Right lobe of liver (tissue), 6 donors: Measurements from ENCODE around the gene RBM10. TPM values are rescaled to one million over a fixed set of nuclear protein-coding genes. Genes with fewer than 3 reads are reported as not detected.

Source experiments
- ATAC-seq, 4 donors: fragments of 200-7000 bp; cut with Tn5 transposase; one replicate each; pipeline ENCODE4 v1.9.1; 2020; ENCODE audit warnings: mild to moderate bottlenecking in 4 of 4, moderate library complexity in 4 of 4
- DNase-seq, 3 donors: peaks; one replicate each; pipeline ENCODE4 v3.0.0-alpha.2; 2020
- H3K27ac ChIP-seq, 3 donors: fragments of 200-600 bp; one replicate each; pipeline ENCODE4 v1.8.0; 2022
- H3K27me3 ChIP-seq, 2 donors: fragments of 200-600 bp; one replicate each; pipeline ENCODE4 v1.8.0; 2022
- H3K36me3 ChIP-seq, 4 donors: fragments of 200-600 bp; sonication (generic) in 1 of 4; one replicate each; pipeline versions ENCODE4 v1.5.1 to v1.8.0; 2017 to 2022; ENCODE audit warnings: control low read depth in 1 of 4
- H3K4me1 ChIP-seq, 4 donors: fragments of 200-600 bp; sonication (generic) in 1 of 4; one replicate each; pipeline versions ENCODE4 v1.5.1 to v1.8.0; 2017 to 2022; ENCODE audit warnings: control low read depth in 1 of 4
- H3K4me3 ChIP-seq, 3 donors: fragments of 200-600 bp; one replicate each; pipeline ENCODE4 v1.8.0; 2022
- H3K9me3 ChIP-seq, 4 donors: fragments of 200-600 bp; sonication (generic) in 1 of 4; one replicate each; pipeline versions ENCODE4 v1.5.1 to v1.8.0; 2017 to 2022; ENCODE audit warnings: control low read depth in 1 of 4
- CTCF ChIP-seq, 4 donors: fragments of 200-600 bp in 3 of 4; fragments of 450-650 bp in 1 of 4; IDR thresholded peaks; one replicate each; pipeline versions ENCODE4 v1.5.1 to v1.8.0; 2016 to 2022; ENCODE audit warnings: antibody characterized with exemption in 4 of 4, mild to moderate bottlenecking in 2 of 4
- POLR2A ChIP-seq: fragments of 450-650 bp; IDR thresholded peaks from one replicate; pipeline ENCODE4 v1.6.1; 2017; ENCODE audit warnings: antibody characterized with exemption, mild to moderate bottlenecking
- WGBS: methylation state at CpG from one replicate; pipeline ENCODE4 v1.1.6; 2018; ENCODE audit warnings: low coverage, low lambda C conversion rate; ENCODE audit not compliant: insufficient coverage; ENCODE audit errors: missing lambda C conversion rate; 5-methylcytosine and 5-hydroxymethylcytosine counted together
- intact Hi-C, 2 donors: fragments of 100-400 bp; cut with DNase I; formaldehyde crosslinking; loops; one replicate each; pipeline versions ENCODE4 v1.11.2 to v1.14.1; 2022
- total RNA-seq, 6 experiments: library from RNA; depleted of rRNA in 2 of 6; stranded (reverse); fragments of >200 nt in 2 of 6; fragmentation: NEBNext Ultra II Directional in 3 of 6; extraction: Animal tissue kit (Norgen Biotek cat#: 25700) in 3 of 6; gene quantifications; one replicate each; pipeline versions ENCODE4 v1.1.0 to v1.2.4, GENCODE V29; 2016 to 2023
- donor health status: DM: no; HTN: yes; CAD: no.
- donor health status: DM: no; HTN: no; CAD: no.
- donor health status: DM: no; HTN: no; CAD: no.
- donor health status: DM: no; HTN: yes; CAD: no.
- donor health status: DM: no; HTN: yes; CAD: no.

The RBM10 gene
- total RNA-seq, 6 experiments from 2014 or later, result 12.5 to 20.8 (median 15.2) TPM

GRCh38 chrX:47206316-47206715, 61.3 kb downstream of the RBM10 start:
- TF ChIP-seq CTCF (IDR thresholded peaks at IDR 0.05) (no peak), POLR2A (no peak)
- Histone ChIP-seq H3K4me1 (no peaks in the 10 kb centered on the region), H3K9me3 (no peaks in the 10 kb centered on the region), H3K27me3 (no peaks in the 10 kb centered on the region), H3K4me3 (no peak overlapping the region), H3K27ac (no peak overlapping the region), H3K36me3 (peaks cover 3 to 94% (median 45%) of the 10 kb centered on the region in 4 donors)
- intact Hi-C loops, result no loop called here
- 92% methylated on average over 2 of the region's 3 CpGs for WGBS
- DNase-seq (no peak), ATAC-seq (no peak)

- H3K36me3 ChIP-seq, result peaks cover 4 to 93% (median 40%) of the 10 kb centered on the region in 4 donors
- DNase-seq (no peak), ATAC-seq (no peak)
- no peak for TF ChIP-seq POLR2A
- no peaks in the 10 kb centered on the region for H3K4me1 ChIP-seq
- H3K27ac ChIP-seq, result no peak overlapping the region
- WGBS, result 74% methylated on average over 5 of the region's 12 CpGs
- no peaks in the 10 kb centered on the region for H3K9me3 ChIP-seq
- intact Hi-C loops, result no loop called here
- no peaks in the 10 kb centered on the region for H3K27me3 ChIP-seq
- H3K4me3 ChIP-seq, result no peak overlapping the region
Observed at GRCh38 chrX:47208108-47208507, 63.1 kb downstream of the RBM10 start.

- H3K4me1 ChIP-seq, result no peaks in the 10 kb centered on the region
- no peaks in the 10 kb centered on the region for H3K9me3 ChIP-seq
- H3K27ac ChIP-seq, result no peak overlapping the region
- no peak overlapping the region for H3K4me3 ChIP-seq
- DNase-seq (peak in 1 of 3 donors; percentile 29), ATAC-seq (no peak)
- H3K36me3 ChIP-seq, result peaks cover 4 to 94% (median 48%) of the 10 kb centered on the region in 4 donors
- H3K27me3 ChIP-seq, result no peaks in the 10 kb centered on the region
- TF ChIP-seq CTCF (IDR thresholded peaks at IDR 0.05), result no peak
- TF ChIP-seq POLR2A, result no peak
- 85% methylated on average over 10 of the region's 16 CpGs for WGBS
- intact Hi-C loops, result no loop called here
Observed at GRCh38 chrX:47209508-47210238, 64.7 kb downstream of the RBM10 start.

- Histone ChIP-seq H3K9me3 (no peaks in the 10 kb centered on the region), H3K4me3 (no peak overlapping the region), H3K27me3 (no peaks in the 10 kb centered on the region), H3K36me3 (peaks cover 4 to 94% (median 49%) of the 10 kb centered on the region in 4 donors), H3K27ac (no peak overlapping the region), H3K4me1 (no peaks in the 10 kb centered on the region)
- intact Hi-C loops, result no loop called here
- ATAC-seq (no peak), DNase-seq (peak in 1 of 3 donors; percentile 23)
- 83% methylated on average over 2 of the region's 15 CpGs for WGBS
- TF ChIP-seq CTCF (IDR thresholded peaks at IDR 0.05) (no peak), POLR2A (no peak)
Observed at GRCh38 chrX:47210661-47211425, 65.8 kb downstream of the RBM10 start.
